Left kidney (tissue), 2 donors: Measurements from ENCODE around the gene CRYZ. TPM values are rescaled to one million over a fixed set of nuclear protein-coding genes. Genes with fewer than 3 reads are reported as not detected.
"Not testable (repeated sequence)": the region's sequence is repeated elsewhere in the genome, so short reads cannot be mapped to it uniquely, and the experiment has no call there.

Experiments
- DNase-seq: peaks from one replicate; pipeline ENCODE4 v3.0.0-alpha.2; 2013
- polyA plus RNA-seq: library from polyadenylated mRNA; unstranded; fragments of 120-200 nt; gene quantifications from one replicate; pipeline ENCODE4 v1.2.1, GENCODE V29; 2013; ENCODE audit not compliant: insufficient read length

CRYZ gene
- polyA plus RNA-seq, 1 donor = 197 TPM

GRCh38 chr1:74732071-74732946 lies 541 bp downstream of the CRYZ start:
- DNase-seq = not testable (repeated sequence)

GRCh38 chr1:74731399-74732052 lies 1.3 kb downstream of the CRYZ start:
- peak; percentile 51 for DNase-seq

GRCh38 chr1:74729741-74730478 lies 2.9 kb downstream of the CRYZ start:
- no peak for DNase-seq

- DNase-seq = no peak
Observed at GRCh38 chr1:74728736-74729135, 4.1 kb downstream of the CRYZ start.

- DNase-seq = no peak
Observed at GRCh38 chr1:74726063-74726462, 6.8 kb downstream of the CRYZ start.

- no peak for DNase-seq
Observed at GRCh38 chr1:74717626-74718025, 15.2 kb downstream of the CRYZ start.

GRCh38 chr1:74716822-74717221 lies 16.0 kb downstream of the CRYZ start:
- no peak for DNase-seq

GRCh38 chr1:74715806-74716205 lies 17.0 kb downstream of the CRYZ start:
- no peak for DNase-seq

GRCh38 chr1:74715236-74715502 lies 17.7 kb downstream of the CRYZ start:
- no peak for DNase-seq

GRCh38 chr1:74714429-74715235 lies 18.2 kb downstream of the CRYZ start:
- DNase-seq = no peak

GRCh38 chr1:74713849-74714248 lies 19.0 kb downstream of the CRYZ start:
- no peak for DNase-seq

- DNase-seq = no peak
Observed at GRCh38 chr1:74712881-74713280, 20.0 kb downstream of the CRYZ start.

- no peak for DNase-seq
Observed at GRCh38 chr1:74703386-74704182, 29.3 kb downstream of the CRYZ start.

GRCh38 chr1:74699331-74699730 lies 33.5 kb downstream of the CRYZ start:
- DNase-seq = no peak

- DNase-seq = no peak
Observed at GRCh38 chr1:74697832-74698231, 35.0 kb downstream of the CRYZ start.

GRCh38 chr1:74693473-74693872 lies 39.4 kb downstream of the CRYZ start:
- no peak for DNase-seq

- DNase-seq = no peak
Observed at GRCh38 chr1:74690909-74691308, 41.9 kb downstream of the CRYZ start.

GRCh38 chr1:74690364-74690696 lies 42.5 kb downstream of the CRYZ start:
- DNase-seq = no peak

GRCh38 chr1:74689621-74690363 lies 43.1 kb downstream of the CRYZ start:
- peak; percentile 71 for DNase-seq

- DNase-seq = no peak
Observed at GRCh38 chr1:74686928-74687327, 45.9 kb downstream of the CRYZ start.

GRCh38 chr1:74684301-74684700 lies 48.5 kb downstream of the CRYZ start:
- DNase-seq = no peak
